Measurements from ENCODE around the gene BIRC6. TPM values are rescaled to one million over a fixed set of nuclear protein-coding genes. Genes with fewer than 3 reads are reported as not detected.

Gene BIRC6
- total RNA-seq, 1 experiment from 2014 or later, result 79.0 TPM

- Histone ChIP-seq H3K27me3 (ENCODE audit: insufficient read depth, low read depth) (no peaks in the 10 kb centered on the region), H3K9me3 (ENCODE audit: insufficient read depth, low read depth) (peaks cover 18% of the 10 kb centered on the region), H3K27ac (no peak overlapping the region), H3K9me2 (ENCODE audit: insufficient read depth) (no peaks in the 10 kb centered on the region; the same call in 1 of the 2 replicates), H2AFZ (no peak overlapping the region), H3K4me1 (replicated peaks; ENCODE audit: insufficient read depth) (no peaks in the 10 kb centered on the region; the same call in 1 of the 2 replicates), H3F3A (ENCODE audit: insufficient read depth, low read depth) (peaks cover 12% of the 10 kb centered on the region; the same call in 1 of the 2 replicates), H3K4me3 (no peak overlapping the region), H3K4me2 (no peak overlapping the region), H3K36me3 (ENCODE audit: low read depth) (peaks cover 24% of the 10 kb centered on the region; the same call in 1 of the 2 replicates), H4K20me1 (ENCODE audit: insufficient read depth) (no peaks in the 10 kb centered on the region), H3K79me2 (ENCODE audit: low read depth) (no peaks in the 10 kb centered on the region)
- BruUV-seq (replicated peaks), result no TSS peak
- DNase-seq, result no peak
- CTCF ChIA-PET, result interaction anchor here (0.6 kb wide), 1 partner anchor 469 kb away, joined by 7 read pairs; no protein-coding TSS in a partner anchor
- POLR2A ChIA-PET (ENCODE audit: unreplicated experiment), result no interaction called here
- intact Hi-C loops (cut with micrococcal nuclease; ENCODE audit: unreplicated experiment), result no loop called here
- no peak for TF ChIP-seq EZH2 (IDR thresholded peaks at IDR 0.05; ENCODE audit: low read depth)
- no peak for TF ChIP-seq CTCF (conservative IDR thresholded peaks at IDR 0.05)
These were observed 207.7 kb downstream of the BIRC6 start for GRCh38 chr2:32564417-32565035.

GRCh38 chr2:32565902-32566301 lies 209.1 kb downstream of the BIRC6 start:
- intact Hi-C loops (cut with micrococcal nuclease; ENCODE audit: unreplicated experiment), result no loop called here
- POLR2A ChIA-PET (ENCODE audit: unreplicated experiment), result no interaction called here
- Histone ChIP-seq H3K4me1 (replicated peaks; ENCODE audit: insufficient read depth) (no peaks in the 10 kb centered on the region), H3K4me2 (no peak overlapping the region), H4K20me1 (ENCODE audit: insufficient read depth) (no peaks in the 10 kb centered on the region), H3K9me2 (ENCODE audit: insufficient read depth) (no peaks in the 10 kb centered on the region; the same call in 1 of the 2 replicates), H3K79me2 (ENCODE audit: low read depth) (no peaks in the 10 kb centered on the region), H3K4me3 (no peak overlapping the region), H3F3A (ENCODE audit: insufficient read depth, low read depth) (peaks cover 5% of the 10 kb centered on the region; the same call in 1 of the 2 replicates), H3K36me3 (ENCODE audit: low read depth) (peaks cover 27% of the 10 kb centered on the region; the same call in 1 of the 2 replicates), H2AFZ (no peak overlapping the region), H3K27me3 (ENCODE audit: insufficient read depth, low read depth) (no peaks in the 10 kb centered on the region), H3K9me3 (ENCODE audit: insufficient read depth, low read depth) (peaks cover 18% of the 10 kb centered on the region), H3K27ac (no peak overlapping the region)
- CTCF ChIA-PET, result no interaction called here
- no peak for TF ChIP-seq EZH2 (IDR thresholded peaks at IDR 0.05; ENCODE audit: low read depth)
- no peak for TF ChIP-seq CTCF (conservative IDR thresholded peaks at IDR 0.05)
- BruUV-seq (replicated peaks), result no TSS peak
- DNase-seq, result no peak

GRCh38 chr2:32572030-32572429 lies 215.2 kb downstream of the BIRC6 start:
- Histone ChIP-seq H3K4me2 (no peak overlapping the region), H3F3A (ENCODE audit: insufficient read depth, low read depth) (no peaks in the 10 kb centered on the region; the same call in 1 of the 2 replicates), H3K36me3 (ENCODE audit: low read depth) (0 out of 2 replicates have a peak, but pooled peaks cover 20% of the 10 kb centered on the region), H3K9me3 (ENCODE audit: insufficient read depth, low read depth) (no peaks in the 10 kb centered on the region), H3K9me2 (ENCODE audit: insufficient read depth) (no peaks in the 10 kb centered on the region), H3K4me3 (no peak overlapping the region), H2AFZ (no peak overlapping the region), H3K27me3 (ENCODE audit: insufficient read depth, low read depth) (no peaks in the 10 kb centered on the region), H4K20me1 (ENCODE audit: insufficient read depth) (peaks cover 8% of the 10 kb centered on the region; the same call in 1 of the 2 replicates), H3K4me1 (replicated peaks; ENCODE audit: insufficient read depth) (no peaks in the 10 kb centered on the region), H3K27ac (no peak overlapping the region), H3K79me2 (ENCODE audit: low read depth) (no peaks in the 10 kb centered on the region; the same call in 1 of the 2 replicates)
- intact Hi-C loops (cut with micrococcal nuclease; ENCODE audit: unreplicated experiment), result no loop called here
- DNase-seq, result no peak
- POLR2A ChIA-PET (ENCODE audit: unreplicated experiment), result no interaction called here
- TF ChIP-seq CTCF (conservative IDR thresholded peaks at IDR 0.05), result no peak
- TF ChIP-seq EZH2 (IDR thresholded peaks at IDR 0.05; ENCODE audit: low read depth), result no peak
- no TSS peak for BruUV-seq (replicated peaks)
- CTCF ChIA-PET, result no interaction called here

Data from PC-9 (cell line).